CD4-positive, CD25-positive, alpha-beta regulatory T cell (primary cell): ENCODE results near the gene CENPE. TPM values are rescaled to one million over a fixed set of nuclear protein-coding genes. Genes with fewer than 3 reads are reported as not detected.
A peak's percentile ranks its signal among the peaks of the same experiment; 100 is the strongest.

Experiments used
- ATAC-seq, 2 donors: fragments of 150-1000 bp; cut with Tn5 transposase; one replicate each; pipeline ENCODE4 v1.10.0; 2021; ENCODE audit warnings: low read depth in 2 of 2, moderate number of reproducible peaks in 2 of 2, moderate library complexity in 1 of 2
- DNase-seq, 3 donors: peaks; one replicate each; pipeline versions ENCODE4 v3.0.0 to v3.0.0-alpha.2; 2012 to 2022; ENCODE audit warnings: mixed read lengths in 1 of 3
- H3K27ac ChIP-seq: one replicate; pipeline ENCODE4 v1.7.0; 2013; ENCODE audit warnings: mild to moderate bottlenecking, low read length; ENCODE audit not compliant: insufficient read depth, poor library complexity, severe bottlenecking
- H3K27me3 ChIP-seq: one replicate; pipeline ENCODE4 v1.7.0; 2013; ENCODE audit warnings: low read length; ENCODE audit not compliant: control insufficient read depth, insufficient read depth
- H3K36me3 ChIP-seq: one replicate; pipeline ENCODE4 v1.7.0; 2013; ENCODE audit warnings: mild to moderate bottlenecking, low read length, moderate library complexity; ENCODE audit not compliant: control insufficient read depth, insufficient read depth
- H3K4me1 ChIP-seq: 2 replicates; pipeline ENCODE4 v1.7.0; 2013; ENCODE audit warnings: mild to moderate bottlenecking, low read length; ENCODE audit not compliant: insufficient read depth, control insufficient read depth, poor library complexity, severe bottlenecking
- H3K4me3 ChIP-seq: one replicate; pipeline ENCODE4 v1.7.0; 2013; ENCODE audit warnings: low read depth, mild to moderate bottlenecking, low read length, moderate library complexity
- H3K9me3 ChIP-seq, 2 experiments: 1 replicate in 1 of 2; 2 replicates in 1 of 2; pipeline ENCODE4 v1.7.0; 2013; ENCODE audit warnings: low read length in 2 of 2, mild to moderate bottlenecking in 1 of 2, moderate library complexity in 1 of 2; ENCODE audit not compliant: control insufficient read depth in 2 of 2
- H3K27ac Mint-ChIP-seq, 3 donors: one replicate each; pipeline ENCODE4 v1.8.0; 2020 to 2022; ENCODE audit warnings: mild to moderate bottlenecking in 3 of 3, mixed read lengths in 3 of 3, moderate library complexity in 2 of 3
- H3K27me3 Mint-ChIP-seq: one replicate; pipeline ENCODE4 v1.8.0; 2022; ENCODE audit warnings: mild to moderate bottlenecking, mixed read lengths
- H3K36me3 Mint-ChIP-seq: one replicate; pipeline ENCODE4 v1.8.0; 2020; ENCODE audit warnings: mixed read lengths
- H3K4me1 Mint-ChIP-seq, 4 donors: one replicate each; pipeline ENCODE4 v1.8.0; 2020 to 2022; ENCODE audit warnings: mixed read lengths in 4 of 4, mild to moderate bottlenecking in 1 of 4
- H3K4me3 Mint-ChIP-seq, 4 donors: one replicate each; pipeline ENCODE4 v1.8.0; 2020 to 2022; ENCODE audit warnings: mild to moderate bottlenecking in 4 of 4, mixed read lengths in 4 of 4, moderate library complexity in 3 of 4
- H3K9me3 Mint-ChIP-seq, 7 donors: one replicate each; pipeline ENCODE4 v1.8.0; 2020 to 2022; ENCODE audit warnings: mixed read lengths in 7 of 7, mild to moderate bottlenecking in 3 of 7, moderate library complexity in 2 of 7
- polyA plus RNA-seq, 4 donors: library from polyadenylated mRNA; unstranded; fragments of 300-500 nt; fragmentation: Illumina TruSeq; gene quantifications; one replicate each; pipeline ENCODE4 v1.2.3, GENCODE V29; 2021
- total RNA-seq: library from RNA; stranded (reverse); gene quantifications from one replicate; pipeline ENCODE4 v1.2.3, GENCODE V29; 2022

Gene CENPE
- total and polyA plus RNA-seq, 5 donors from 2014 or later: 0.46 to 17.7 (median 1.00) TPM

DNA sequence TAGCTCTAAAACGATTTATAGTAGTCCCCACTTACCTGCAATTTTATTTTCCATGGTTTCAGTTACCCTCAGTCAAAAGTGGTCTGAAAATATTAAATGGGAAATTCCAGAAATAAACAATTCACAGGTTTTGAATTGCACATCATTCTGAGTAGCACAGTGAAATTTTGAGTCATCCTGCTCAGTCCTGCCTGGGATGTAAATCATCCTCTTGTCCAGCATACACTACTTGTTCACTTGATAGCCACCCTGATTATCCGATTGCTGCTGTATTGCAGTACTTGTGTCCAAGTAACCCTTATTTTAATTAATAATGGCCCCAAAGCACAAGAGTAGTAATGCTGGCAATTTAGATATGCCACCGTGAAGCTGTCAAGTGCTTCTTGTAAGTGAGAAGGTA is 75.0 kb downstream of the CENPE start:
- H3K36me3 Mint-ChIP-seq: peaks cover 4% of the 10 kb centered on the region

DNA sequence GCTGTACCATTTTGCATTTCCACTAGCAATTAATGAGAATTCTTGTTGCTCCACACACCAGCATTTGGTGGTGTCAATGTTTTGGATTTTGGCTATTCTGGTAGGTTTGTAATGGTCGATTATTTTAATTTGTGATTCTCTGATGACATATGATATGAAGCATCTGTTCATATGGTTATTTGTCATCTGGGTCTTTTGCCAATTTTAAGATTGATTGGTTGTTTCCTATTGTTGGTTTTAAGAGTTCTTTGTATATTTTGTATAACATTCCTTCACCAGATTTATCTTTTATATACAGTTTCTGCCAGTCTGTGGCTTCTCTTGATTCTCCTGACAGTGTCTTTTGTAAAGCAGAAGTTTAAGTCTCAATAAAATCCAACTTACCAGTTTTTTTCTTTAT is 80.0 kb downstream of the CENPE start:
- H3K27ac Mint-ChIP-seq: no peak overlapping the region
- no peaks in the 10 kb centered on the region for H3K4me1 ChIP-seq
- H3K27ac ChIP-seq: no peak overlapping the region
- ATAC-seq (no peak), DNase-seq (no peak)
- H3K4me3 ChIP-seq: no peak overlapping the region
- H3K27me3 Mint-ChIP-seq: no peaks in the 10 kb centered on the region
- H3K4me1 Mint-ChIP-seq: peaks cover 0 to 5% (median 0%) of the 10 kb centered on the region in 4 donors
- no peaks in the 10 kb centered on the region for H3K36me3 Mint-ChIP-seq
- no peak overlapping the region for H3K4me3 Mint-ChIP-seq
- H3K9me3 Mint-ChIP-seq: peaks cover 0 to 1% (median 0%) of the 10 kb centered on the region in 7 donors
- no peaks in the 10 kb centered on the region for H3K27me3 ChIP-seq
- H3K36me3 ChIP-seq: no peaks in the 10 kb centered on the region
- no peaks in the 10 kb centered on the region for H3K9me3 ChIP-seq

More for the DNA sequence above, 75.0 kb downstream of the CENPE start:
- peaks cover 0 to 4% of the 10 kb centered on the region in 2 experiments for H3K9me3 ChIP-seq
- H3K4me1 ChIP-seq: no peaks in the 10 kb centered on the region
- no peaks in the 10 kb centered on the region for H3K27me3 Mint-ChIP-seq
- H3K4me3 ChIP-seq: no peak overlapping the region
- DNase-seq: no peak
- peaks cover 0 to 9% (median 3%) of the 10 kb centered on the region in 7 donors for H3K9me3 Mint-ChIP-seq
- H3K4me1 Mint-ChIP-seq: peaks cover 0 to 19% (median 1%) of the 10 kb centered on the region in 4 donors
- H3K27ac ChIP-seq: no peak overlapping the region
- ATAC-seq: no peak
- H3K4me3 Mint-ChIP-seq: no peak overlapping the region
- no peaks in the 10 kb centered on the region for H3K27me3 ChIP-seq
- no peak overlapping the region for H3K27ac Mint-ChIP-seq
- H3K36me3 ChIP-seq: no peaks in the 10 kb centered on the region

GRCh38 chr4:103111598-103111997 is 86.5 kb downstream of the CENPE start:
- no peak overlapping the region for H3K4me3 ChIP-seq
- no peaks in the 10 kb centered on the region for H3K4me1 ChIP-seq
- ATAC-seq: no peak
- H3K27me3 ChIP-seq: no peaks in the 10 kb centered on the region
- peaks cover 1% of the 10 kb centered on the region for H3K36me3 ChIP-seq
- H3K27ac ChIP-seq: no peak overlapping the region
- H3K4me1 Mint-ChIP-seq: no peaks in the 10 kb centered on the region
- no peak for DNase-seq
- H3K27ac Mint-ChIP-seq: no peak overlapping the region
- no peaks in the 10 kb centered on the region for H3K9me3 ChIP-seq
- no peaks in the 10 kb centered on the region for H3K36me3 Mint-ChIP-seq
- H3K9me3 Mint-ChIP-seq: no peaks in the 10 kb centered on the region
- H3K4me3 Mint-ChIP-seq: no peak overlapping the region
- no peaks in the 10 kb centered on the region for H3K27me3 Mint-ChIP-seq

GRCh38 chr4:103108542-103108941 is 89.6 kb downstream of the CENPE start:
- Mint-ChIP-seq H3K27ac (no peak overlapping the region), H3K4me3 (no peak overlapping the region), H3K36me3 (no peaks in the 10 kb centered on the region), H3K27me3 (no peaks in the 10 kb centered on the region), H3K4me1 (peaks cover 3 to 9% (median 4%) of the 10 kb centered on the region in 4 donors), H3K9me3 (no peaks in the 10 kb centered on the region)
- no peaks in the 10 kb centered on the region for H3K4me1 ChIP-seq
- H3K27ac ChIP-seq: no peak overlapping the region
- no peak for ATAC-seq
- H3K36me3 ChIP-seq: peaks cover 1% of the 10 kb centered on the region
- H3K9me3 ChIP-seq: no peaks in the 10 kb centered on the region
- no peak for DNase-seq
- H3K27me3 ChIP-seq: no peaks in the 10 kb centered on the region
- H3K4me3 ChIP-seq: no peak overlapping the region

DNA sequence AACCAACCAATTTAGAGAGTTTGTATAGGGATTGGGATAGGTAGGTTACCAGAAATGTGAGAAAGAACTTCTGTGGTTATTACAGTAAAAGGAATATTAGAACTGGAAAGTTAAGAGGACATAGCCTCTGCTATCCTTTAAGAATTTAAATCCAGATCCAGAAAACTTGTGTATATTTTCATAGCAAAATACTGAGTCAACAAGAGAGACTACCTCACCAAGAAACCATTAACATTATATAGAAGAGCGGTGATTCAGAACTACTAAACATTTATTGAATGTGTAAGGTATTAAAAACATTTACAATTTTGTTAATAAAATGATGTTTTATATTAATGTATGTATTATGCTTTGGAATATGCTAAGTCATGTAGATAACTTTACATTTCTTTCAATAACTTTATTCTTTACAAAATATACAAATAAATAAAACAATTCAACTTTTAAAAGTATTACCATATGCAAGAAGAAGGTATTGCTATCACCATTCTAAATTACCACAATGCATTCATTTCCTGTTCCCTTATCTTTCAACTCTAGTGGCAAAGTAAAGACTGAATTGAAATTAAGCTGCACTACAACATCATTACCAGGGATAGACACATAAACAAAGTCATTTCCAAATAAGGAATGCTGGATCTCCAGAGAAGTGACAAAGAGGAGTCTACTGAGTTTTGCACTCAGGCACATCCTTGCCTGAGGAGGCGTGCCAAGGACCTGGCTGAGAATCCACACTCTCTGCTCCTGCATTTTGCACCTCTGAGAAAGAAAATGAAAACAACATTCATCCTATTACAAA is 92.4 kb downstream of the CENPE start:
- Histone ChIP-seq H3K27me3 (no peaks in the 10 kb centered on the region), H3K9me3 (no peaks in the 10 kb centered on the region), H3K36me3 (peaks cover under 1% of the 10 kb centered on the region), H3K27ac (no peak overlapping the region), H3K4me3 (no peak overlapping the region), H3K4me1 (no peaks in the 10 kb centered on the region)
- H3K9me3 Mint-ChIP-seq: no peaks in the 10 kb centered on the region
- no peaks in the 10 kb centered on the region for H3K27me3 Mint-ChIP-seq
- H3K4me3 Mint-ChIP-seq: no peak overlapping the region
- ATAC-seq (no peak), DNase-seq (no peak)
- peaks cover 3 to 9% (median 4%) of the 10 kb centered on the region in 4 donors for H3K4me1 Mint-ChIP-seq
- no peaks in the 10 kb centered on the region for H3K36me3 Mint-ChIP-seq
- no peak overlapping the region for H3K27ac Mint-ChIP-seq

- Mint-ChIP-seq H3K27me3 (no peaks in the 10 kb centered on the region), H3K36me3 (no peaks in the 10 kb centered on the region), H3K4me3 (no peak overlapping the region), H3K27ac (peak overlapping the region in 1 of 3 donors; percentile 27), H3K9me3 (no peaks in the 10 kb centered on the region), H3K4me1 (peaks cover 4 to 11% (median 4%) of the 10 kb centered on the region in 4 donors)
- Histone ChIP-seq H3K4me3 (no peak overlapping the region), H3K27me3 (no peaks in the 10 kb centered on the region), H3K27ac (no peak overlapping the region), H3K9me3 (no peaks in the 10 kb centered on the region), H3K36me3 (no peaks in the 10 kb centered on the region), H3K4me1 (no peaks in the 10 kb centered on the region)
- ATAC-seq (no peak), DNase-seq (no peak)
Measured at GRCh38 chr4:103104886-103105285, 93.3 kb downstream of the CENPE start.

DNA sequence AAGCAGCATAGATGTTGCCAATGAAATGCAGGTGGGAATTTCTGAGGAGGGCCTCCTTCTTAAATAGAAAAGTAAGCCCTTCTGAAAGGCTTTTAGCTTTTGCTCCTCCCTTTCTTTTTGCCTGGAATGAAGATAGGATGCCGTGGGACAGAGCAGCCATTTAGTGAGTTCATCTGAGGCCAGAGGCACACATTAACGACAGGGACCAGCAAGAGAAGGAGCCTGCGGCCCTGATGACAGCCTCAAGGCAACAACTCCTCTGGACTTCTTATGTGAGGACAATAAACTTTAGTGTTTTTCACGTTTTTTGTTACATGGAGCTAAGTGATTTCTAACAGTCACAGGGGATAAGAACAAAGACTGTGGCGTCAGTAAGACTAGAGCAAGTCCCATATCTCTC is 97.5 kb downstream of the CENPE start:
- Mint-ChIP-seq H3K36me3 (no peaks in the 10 kb centered on the region), H3K27ac (no peak overlapping the region)

More for the DNA sequence above, 97.5 kb downstream of the CENPE start:
- Mint-ChIP-seq H3K27me3 (no peaks in the 10 kb centered on the region), H3K9me3 (no peaks in the 10 kb centered on the region), H3K4me1 (peaks cover 5 to 35% (median 27%) of the 10 kb centered on the region in 4 donors), H3K4me3 (peak overlapping the region in 1 of 4 donors; percentile 34)
- Histone ChIP-seq H3K27me3 (no peaks in the 10 kb centered on the region), H3K4me3 (no peak overlapping the region), H3K27ac (no peak overlapping the region), H3K9me3 (no peaks in the 10 kb centered on the region), H3K36me3 (no peaks in the 10 kb centered on the region), H3K4me1 (peaks cover 15% of the 10 kb centered on the region)
- ATAC-seq (no peak), DNase-seq (no peak)
